HUDEP-2 (cell line): ENCODE results near the gene NPEPL1.

ENCODE experiments used
- DNase-seq, 76 experiments: peaks; one replicate each; lab custom pipeline; 2025; ENCODE audit not compliant: unreplicated experiment in 76 of 76; lab: John Stamatoyannopoulos, UW

The NPEPL1 gene

GRCh38 chr20:58677808-58678207, 14.8 kb upstream of the NPEPL1 start:
- DNase-seq = no peak

DNA sequence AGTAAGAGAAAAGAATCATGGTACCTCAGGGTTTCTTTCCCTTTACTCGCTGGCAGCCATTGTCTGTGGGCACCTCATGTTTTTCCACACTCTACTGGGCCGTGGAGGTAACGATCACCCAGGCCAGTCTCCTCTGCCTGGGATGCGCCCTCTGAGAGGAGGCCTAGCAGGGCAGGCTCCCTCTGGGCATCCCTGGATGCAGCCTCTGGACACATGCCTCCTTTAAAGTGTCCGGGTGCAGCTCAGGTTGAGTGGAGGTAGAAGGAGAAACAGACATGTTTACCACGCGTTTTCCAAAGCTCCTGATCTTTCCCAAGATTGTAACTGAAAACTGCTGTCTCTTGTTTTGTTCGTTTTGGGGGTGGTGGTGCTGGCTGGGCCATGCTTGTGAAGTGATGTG, 13.8 kb upstream of the NPEPL1 start:
- DNase-seq = no peak

DNA sequence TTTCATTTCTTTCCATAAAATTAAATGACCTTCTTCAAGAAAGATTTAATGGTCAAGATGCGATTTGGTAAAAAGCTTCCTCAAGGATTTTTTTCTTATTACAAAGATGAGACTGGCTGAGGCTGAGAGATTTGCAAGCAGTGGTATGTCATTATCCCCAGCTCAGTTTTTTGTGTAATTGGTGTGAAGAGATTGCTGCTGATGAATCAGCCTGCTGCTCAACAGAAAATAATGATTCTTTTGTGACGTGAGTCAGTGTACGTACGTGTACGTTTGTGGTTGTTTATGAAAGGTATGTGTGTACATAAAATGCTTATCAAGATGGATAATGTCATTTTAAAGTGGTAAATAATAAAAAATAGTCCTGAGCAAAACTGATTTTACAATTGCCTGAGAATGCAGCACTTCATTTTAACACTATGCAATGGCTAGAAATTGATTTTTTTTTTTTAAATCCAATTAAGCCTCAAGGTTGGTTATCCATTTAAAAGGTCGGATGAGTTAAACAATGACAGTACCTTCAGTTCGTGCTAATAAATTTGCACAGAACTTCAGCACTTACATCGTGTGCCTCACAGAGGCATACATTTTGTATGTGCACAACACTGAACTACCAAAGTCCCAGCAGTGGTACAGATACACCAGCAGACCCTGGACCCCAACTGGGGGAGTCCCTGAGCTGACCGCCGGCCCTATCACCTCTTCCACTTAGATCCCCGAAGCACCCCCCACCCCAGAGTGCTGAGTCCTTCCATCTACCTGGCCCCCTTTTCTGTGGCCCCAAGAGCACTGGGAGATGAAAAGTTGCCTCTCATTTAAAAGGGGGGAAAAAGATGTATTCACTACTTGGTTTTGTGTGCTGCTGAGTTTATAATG, 9.7 kb upstream of the NPEPL1 start:
- DNase-seq = no peak

- no peak for DNase-seq
Observed at GRCh38 chr20:58684291-58684690, 8.3 kb upstream of the NPEPL1 start.

GRCh38 chr20:58685988-58686387, 6.6 kb upstream of the NPEPL1 start:
- no peak for DNase-seq

DNA sequence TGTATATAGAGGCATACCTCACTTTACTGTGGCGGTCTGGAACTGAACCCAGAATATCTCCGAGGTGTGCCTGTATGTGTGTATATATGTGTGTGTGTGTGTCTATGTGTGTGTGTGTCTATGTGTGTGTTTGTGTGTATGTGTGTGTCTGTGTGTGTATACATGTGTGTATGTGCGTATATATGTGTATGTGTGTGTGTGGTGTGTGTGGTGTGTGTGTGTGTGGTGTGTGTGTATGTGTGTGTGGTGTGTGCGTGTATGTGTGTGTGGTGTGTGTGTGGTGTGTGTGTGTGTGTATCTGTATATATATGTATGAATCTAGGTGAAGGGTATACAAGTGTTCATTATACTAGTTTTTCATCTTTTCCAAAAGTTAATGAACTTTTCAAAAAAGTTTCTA, 4.2 kb upstream of the NPEPL1 start:
- DNase-seq = no peak

DNA sequence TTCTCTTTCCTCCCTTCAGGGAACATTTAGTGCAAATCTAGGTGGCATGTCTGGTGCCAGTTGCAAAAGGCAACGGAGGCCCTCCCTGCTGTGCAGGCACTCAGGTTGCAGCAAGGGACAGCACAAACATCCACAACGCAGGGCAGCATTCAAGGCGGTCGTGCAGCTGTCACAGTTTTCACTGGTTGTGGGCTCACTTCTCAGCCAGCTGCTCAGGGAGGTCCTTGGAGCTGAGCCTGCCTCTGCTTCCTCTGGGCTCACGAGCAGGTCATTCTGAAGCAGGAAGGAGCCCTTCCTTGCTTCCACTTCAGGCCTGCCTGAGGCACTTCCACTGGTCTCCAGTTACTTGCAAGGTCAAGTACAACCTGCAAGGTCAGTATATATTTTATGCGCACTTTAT, 3.8 kb upstream of the NPEPL1 start:
- DNase-seq = no peak

DNA sequence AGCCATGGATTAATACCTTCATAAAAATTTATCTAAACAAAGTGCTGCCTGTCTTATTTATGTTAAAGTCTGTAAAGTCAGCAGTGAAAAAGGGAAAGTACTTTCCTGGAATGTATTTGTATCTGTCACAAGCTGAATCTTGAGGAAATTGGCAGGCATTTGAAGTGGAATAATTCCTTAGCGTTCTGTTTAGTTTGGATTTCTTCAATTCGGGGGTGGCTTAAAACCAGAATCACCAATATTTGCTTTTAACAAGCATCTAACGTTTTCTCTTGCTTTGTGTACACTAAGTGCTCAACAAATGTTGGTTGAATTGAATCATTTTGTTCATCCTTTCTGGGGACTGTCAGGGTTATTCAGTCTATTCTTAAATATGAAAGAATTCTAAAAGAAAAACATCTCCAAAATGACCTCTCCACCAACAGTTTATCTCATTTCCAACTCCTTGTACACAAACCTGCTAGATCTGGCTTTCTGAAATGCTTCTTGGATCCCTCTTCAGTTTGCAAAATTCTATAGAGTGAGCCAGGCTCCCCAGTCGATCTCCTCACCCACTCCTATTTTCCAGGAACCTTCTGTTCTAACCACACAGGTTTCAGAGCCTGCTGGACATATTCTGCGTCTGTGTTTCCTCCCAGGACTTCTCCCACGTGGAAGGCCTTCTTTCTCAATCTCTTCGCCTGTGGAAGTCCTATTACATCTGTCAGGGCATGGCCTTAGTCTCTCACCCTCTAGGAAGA, 2.0 kb upstream of the NPEPL1 start:
- no peak for DNase-seq

- peak in 2 of 76 experiments; percentile 13 to 22 for DNase-seq
Observed at GRCh38 chr20:58691773-58692578, 624 bp upstream of the NPEPL1 start.

DNA sequence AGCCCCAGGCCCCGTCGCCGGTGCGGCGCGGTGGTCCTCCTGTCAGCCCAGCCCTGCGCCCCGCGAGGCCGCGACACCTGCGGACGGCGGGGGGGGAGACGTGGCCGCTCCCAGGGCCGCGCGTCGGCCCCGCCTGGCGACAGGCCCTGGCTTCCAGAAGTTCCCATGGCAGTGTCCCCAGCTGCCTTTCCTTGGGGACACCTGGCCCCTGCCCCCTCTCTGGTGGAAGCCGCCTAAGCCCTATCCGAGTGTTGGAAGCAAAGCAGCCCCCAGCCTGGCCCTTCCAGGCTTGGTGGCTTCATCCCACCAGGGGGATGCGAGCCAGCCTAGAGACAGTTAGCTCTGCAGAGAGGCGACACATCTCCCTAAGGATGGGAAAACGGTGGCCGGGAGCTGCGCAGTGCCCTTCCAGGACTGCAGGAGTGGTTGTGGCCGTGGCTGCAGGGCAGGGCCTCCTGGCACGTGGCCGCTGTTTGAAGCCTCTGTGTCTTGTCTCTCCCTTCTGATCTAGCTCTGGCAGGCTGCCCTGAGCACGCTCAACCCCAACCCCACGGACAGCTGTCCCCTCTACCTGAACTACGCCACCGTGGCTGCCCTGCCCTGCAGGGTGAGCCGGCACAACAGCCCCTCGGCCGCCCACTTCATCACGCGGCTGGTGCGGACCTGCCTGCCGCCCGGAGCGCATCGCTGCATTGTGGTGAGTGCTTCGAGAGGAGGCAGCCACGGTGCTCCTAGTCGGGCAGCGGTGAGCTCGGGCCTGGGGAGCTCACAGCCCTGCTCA, 816 bp downstream of the NPEPL1 start:
- DNase-seq = peak in 72 of 76 experiments; percentile 5 to 78 (median 54)

DNA sequence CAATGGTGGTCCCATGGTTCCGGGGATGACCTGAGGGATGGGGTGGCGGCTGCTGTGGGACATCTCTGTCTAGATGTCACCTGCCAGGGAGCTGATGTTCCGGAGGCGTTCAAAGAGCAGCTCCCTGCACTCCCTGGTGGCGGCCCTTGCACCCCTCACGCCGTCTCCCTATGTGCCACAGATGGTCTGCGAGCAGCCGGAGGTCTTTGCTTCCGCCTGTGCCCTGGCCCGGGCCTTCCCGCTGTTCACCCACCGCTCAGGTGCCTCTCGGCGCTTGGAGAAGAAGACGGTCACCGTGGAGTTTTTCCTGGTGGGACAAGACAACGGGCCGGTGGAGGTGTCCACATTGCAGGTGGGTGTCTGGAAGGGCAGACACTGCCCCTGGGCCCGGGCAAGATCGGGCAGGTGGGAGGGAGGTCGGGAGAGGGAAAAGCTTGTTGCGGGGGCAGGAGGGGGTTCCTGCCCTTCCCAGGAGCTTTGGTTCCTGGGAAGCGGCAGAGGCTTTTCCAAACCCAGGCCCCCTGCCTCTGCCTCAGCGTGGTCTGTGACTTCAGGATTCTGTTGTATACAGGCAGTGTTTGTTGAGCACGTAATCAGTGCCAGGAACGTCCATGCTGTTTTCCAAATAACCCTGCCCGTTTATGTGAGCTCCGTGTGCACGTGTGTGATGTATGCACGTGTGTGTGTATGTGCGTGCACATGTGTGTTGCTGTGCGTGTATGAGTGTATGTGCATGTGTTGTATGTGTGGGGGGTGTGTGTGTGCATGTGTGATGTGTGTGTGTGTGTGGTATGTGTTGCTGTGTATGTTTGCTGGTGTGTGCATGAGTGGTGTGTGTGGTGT, 1.9 kb downstream of the NPEPL1 start:
- DNase-seq = no peak

DNA sequence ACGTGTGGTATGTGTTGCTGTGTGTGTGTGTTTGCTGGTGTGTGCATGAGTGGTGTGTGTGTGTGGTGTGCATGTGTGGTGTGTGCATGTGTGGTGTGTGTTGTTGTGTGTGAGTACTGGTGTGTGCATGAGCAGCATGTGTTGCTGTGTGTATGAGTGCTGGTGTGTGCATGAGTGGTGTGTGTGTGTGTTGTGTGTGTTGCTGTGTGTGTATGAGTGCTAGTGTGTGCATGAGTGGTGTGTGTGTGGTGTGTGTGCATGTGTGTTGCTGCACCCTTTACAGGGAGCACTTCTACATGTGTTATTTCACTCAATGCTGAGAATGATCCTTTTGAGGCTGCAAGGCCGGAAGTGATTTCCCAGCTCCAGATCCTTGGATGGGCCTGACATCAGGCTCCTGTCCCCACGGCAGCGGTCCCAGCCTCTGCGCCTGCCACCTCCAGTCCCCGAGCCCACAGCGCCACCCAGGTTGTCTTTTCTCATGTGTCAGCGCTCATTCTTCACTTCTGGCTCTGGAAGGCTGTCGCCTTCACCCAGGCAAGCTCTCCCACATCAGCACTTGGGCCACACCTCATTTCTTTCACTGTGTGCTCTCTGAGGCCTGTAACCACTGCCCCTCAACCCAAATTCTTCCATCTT, 2.6 kb downstream of the NPEPL1 start:
- DNase-seq = no peak

GRCh38 chr20:58695895-58696375, 3.3 kb downstream of the NPEPL1 start:
- no peak for DNase-seq

GRCh38 chr20:58696411-58696961, 3.9 kb downstream of the NPEPL1 start:
- no peak for DNase-seq

DNA sequence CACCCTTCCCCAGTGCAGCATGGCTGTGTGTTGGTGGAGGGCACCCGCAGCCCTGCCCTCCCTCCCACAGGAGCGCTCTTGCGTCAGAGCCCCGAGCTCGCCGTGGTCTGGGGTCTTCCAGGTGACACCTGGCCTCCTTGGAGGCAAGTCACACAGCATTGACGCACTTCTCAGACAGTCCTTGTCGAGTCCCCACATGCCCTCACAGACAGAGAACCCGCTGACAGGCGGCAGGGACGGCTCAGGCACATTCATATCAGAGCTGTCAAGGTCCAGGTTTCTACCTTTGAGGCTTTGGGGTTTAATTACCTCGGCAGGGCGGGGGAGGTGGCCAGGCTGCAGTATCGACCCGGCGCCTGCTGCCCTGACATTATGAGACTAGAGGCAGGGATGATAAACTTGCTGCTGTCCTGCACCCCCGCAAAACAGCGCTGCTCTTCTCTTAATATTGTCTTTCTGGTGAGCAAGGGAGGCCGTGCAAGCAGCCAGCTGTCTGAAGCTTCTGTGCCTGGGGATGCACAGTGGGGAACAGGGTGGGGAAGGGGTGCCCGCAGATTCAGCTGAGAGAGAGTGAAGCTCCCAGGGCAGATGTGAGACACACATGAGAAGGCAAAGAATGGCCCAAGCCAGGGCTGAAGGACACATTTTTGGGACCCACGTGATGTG, 4.7 kb downstream of the NPEPL1 start:
- no peak for DNase-seq

DNA sequence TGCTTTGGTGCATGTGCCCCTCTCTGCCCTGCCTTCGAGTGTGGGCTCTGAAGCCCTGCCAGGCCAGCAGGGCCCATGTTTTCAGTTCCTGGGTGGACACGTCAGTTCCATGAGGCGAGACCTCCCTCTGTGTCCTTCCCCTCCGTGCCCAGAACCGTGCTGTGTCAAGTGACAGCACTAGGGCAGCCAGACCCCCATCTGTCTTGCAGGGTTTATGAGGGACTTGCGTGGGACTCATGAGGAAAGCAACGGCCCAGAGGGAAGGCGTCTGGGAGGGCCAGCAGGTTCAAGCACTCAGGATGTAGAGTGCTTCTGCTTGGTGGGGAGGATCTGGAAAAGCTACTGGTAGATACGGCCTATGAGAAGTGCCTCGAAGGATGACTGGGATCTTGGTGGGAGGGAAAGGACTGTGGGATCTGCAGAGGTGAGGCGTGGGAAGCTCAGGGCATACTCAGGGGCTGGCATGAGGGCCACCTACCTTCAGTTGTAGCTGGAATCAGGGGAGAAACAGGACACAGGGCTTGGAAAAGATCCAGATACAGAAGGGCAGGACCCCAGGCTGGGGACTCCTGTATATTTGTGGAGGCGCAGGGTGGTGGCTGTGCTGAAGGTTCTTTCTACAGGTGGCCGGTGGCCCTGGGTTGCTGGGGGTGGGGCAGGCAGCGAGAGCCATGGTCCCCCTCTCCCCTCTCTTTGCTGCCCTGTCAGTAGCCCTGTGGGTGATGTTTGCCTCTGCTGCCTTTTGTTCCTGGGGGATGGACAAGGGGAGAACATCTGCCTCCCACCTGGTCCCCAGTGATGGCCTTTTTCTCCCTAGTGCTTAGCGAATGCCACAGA, 5.5 kb downstream of the NPEPL1 start:
- DNase-seq = no peak
